ENCODE results near the gene RPL12. TPM values are rescaled to one million over a fixed set of nuclear protein-coding genes. Genes with fewer than 3 reads are reported as not detected.

The RPL12 gene
- total RNA-seq, 1 experiment from 2014 or later = 855 TPM

GRCh38 chr9:127451858-127452656 lies 851 bp upstream of the RPL12 start:
- Mint-ChIP-seq H3K27me3 (ENCODE audit: unreplicated experiment) (no peaks in the 10 kb centered on the region), H3K4me1 (ENCODE audit: low read depth, unreplicated experiment) (no peaks in the 10 kb centered on the region), H3K4me3 (ENCODE audit: low read depth, unreplicated experiment) (peak overlapping the region; percentile 84), H3K9me3 (ENCODE audit: low read depth, unreplicated experiment) (no peaks in the 10 kb centered on the region), H3K36me3 (ENCODE audit: insufficient read depth, unreplicated experiment) (peaks cover 60% of the 10 kb centered on the region), H3K27ac (ENCODE audit: unreplicated experiment) (peak overlapping the region; percentile 91)
- TF ChIP-seq CTCF (IDR thresholded peaks at IDR 0.05; ENCODE audit: unreplicated experiment) = no peak
- TSS peak; percentile 45 for BruUV-seq (replicated peaks)
- peak; percentile 55 for DNase-seq
- intact Hi-C loops (cut with micrococcal nuclease; ENCODE audit: unreplicated experiment) = no loop called here
- CTCF ChIA-PET = interaction anchor here (0.6 kb wide), 1 partner anchor 648 kb away, joined by 4 read pairs; no protein-coding TSS in a partner anchor

- peaks cover 60% of the 10 kb centered on the region for H3K36me3 Mint-ChIP-seq (ENCODE audit: insufficient read depth, unreplicated experiment)
- H3K4me1 Mint-ChIP-seq (ENCODE audit: low read depth, unreplicated experiment) = no peaks in the 10 kb centered on the region
- intact Hi-C loops (cut with micrococcal nuclease; ENCODE audit: unreplicated experiment) = no loop called here
- no peaks in the 10 kb centered on the region for H3K27me3 Mint-ChIP-seq (ENCODE audit: unreplicated experiment)
- CTCF ChIA-PET = interaction anchor here (0.6 kb wide), 1 partner anchor 648 kb away, joined by 4 read pairs; no protein-coding TSS in a partner anchor
- DNase-seq = no peak
- BruUV-seq (replicated peaks) = no TSS peak
- no peak for TF ChIP-seq CTCF (IDR thresholded peaks at IDR 0.05; ENCODE audit: unreplicated experiment)
- peak overlapping the region; percentile 84 for H3K4me3 Mint-ChIP-seq (ENCODE audit: low read depth, unreplicated experiment)
- H3K27ac Mint-ChIP-seq (ENCODE audit: unreplicated experiment) = peak overlapping the region; percentile 91
- H3K9me3 Mint-ChIP-seq (ENCODE audit: low read depth, unreplicated experiment) = no peaks in the 10 kb centered on the region
Measured at GRCh38 chr9:127451608-127451857, 327 bp upstream of the RPL12 start.

GRCh38 chr9:127450243-127450760 lies 904 bp downstream of the RPL12 start:
- DNase-seq = no peak
- no TSS peak for BruUV-seq (replicated peaks)
- H3K27ac Mint-ChIP-seq (ENCODE audit: unreplicated experiment) = peak overlapping the region; percentile 91
- H3K27me3 Mint-ChIP-seq (ENCODE audit: unreplicated experiment) = no peaks in the 10 kb centered on the region
- no peaks in the 10 kb centered on the region for H3K9me3 Mint-ChIP-seq (ENCODE audit: low read depth, unreplicated experiment)
- intact Hi-C loops (cut with micrococcal nuclease; ENCODE audit: unreplicated experiment) = no loop called here
- peaks cover 71% of the 10 kb centered on the region for H3K36me3 Mint-ChIP-seq (ENCODE audit: insufficient read depth, unreplicated experiment)
- CTCF ChIA-PET = no interaction called here
- peak overlapping the region; percentile 84 for H3K4me3 Mint-ChIP-seq (ENCODE audit: low read depth, unreplicated experiment)
- TF ChIP-seq CTCF (IDR thresholded peaks at IDR 0.05; ENCODE audit: unreplicated experiment) = no peak
- H3K4me1 Mint-ChIP-seq (ENCODE audit: low read depth, unreplicated experiment) = no peaks in the 10 kb centered on the region

GRCh38 chr9:127449332-127449966 lies 1.8 kb downstream of the RPL12 start:
- H3K4me1 Mint-ChIP-seq (ENCODE audit: low read depth, unreplicated experiment) = no peaks in the 10 kb centered on the region
- DNase-seq = no peak
- peaks cover 80% of the 10 kb centered on the region for H3K36me3 Mint-ChIP-seq (ENCODE audit: insufficient read depth, unreplicated experiment)
- H3K9me3 Mint-ChIP-seq (ENCODE audit: low read depth, unreplicated experiment) = no peaks in the 10 kb centered on the region
- CTCF ChIA-PET = no interaction called here
- no peaks in the 10 kb centered on the region for H3K27me3 Mint-ChIP-seq (ENCODE audit: unreplicated experiment)
- no TSS peak for BruUV-seq (replicated peaks)
- H3K27ac Mint-ChIP-seq (ENCODE audit: unreplicated experiment) = peak overlapping the region; percentile 91
- no peak for TF ChIP-seq CTCF (IDR thresholded peaks at IDR 0.05; ENCODE audit: unreplicated experiment)
- H3K4me3 Mint-ChIP-seq (ENCODE audit: low read depth, unreplicated experiment) = peak overlapping the region; percentile 84
- intact Hi-C loops (cut with micrococcal nuclease; ENCODE audit: unreplicated experiment) = no loop called here
